GM23338 (cell line): ENCODE measurements around the gene RAPGEF5. TPM values are rescaled to one million over a fixed set of nuclear protein-coding genes. Genes with fewer than 3 reads are reported as not detected.

Experiments used
- ATAC-seq: fragments of 200-7000 bp; cut with Tn5 transposase; 3 replicates; pipeline ENCODE4 v1.9.1; 2020
- DNase-seq: peaks from one replicate; pipeline ENCODE4 v3.0.0-alpha.2; 2015; ENCODE audit warnings: low spot score
- H2AFZ ChIP-seq: fragments of 200-600 bp; sonication (generic); 2 replicates; pipeline ENCODE4 v1.8.0; 2016; ENCODE audit warnings: antibody characterized with exemption, mild to moderate bottlenecking, moderate library complexity
- H3F3A ChIP-seq: fragments of 200-600 bp; sonication (generic); replicated peaks from 2 replicates; pipeline ENCODE4 v1.8.0; 2017; ENCODE audit warnings: antibody characterized with exemption, mixed run types, low read depth
- H3K27ac ChIP-seq: fragments of 200-600 bp; sonication (generic); 2 replicates; pipeline ENCODE4 v1.6.1; 2016; ENCODE audit warnings: low read depth
- H3K27me3 ChIP-seq: fragments of 200-600 bp; sonication (generic); 2 replicates; pipeline ENCODE4 v1.8.0; 2016; ENCODE audit warnings: mild to moderate bottlenecking, mixed run types, moderate library complexity; ENCODE audit not compliant: insufficient read depth
- H3K36me3 ChIP-seq: fragments of 200-600 bp; sonication (generic); 2 replicates; pipeline ENCODE4 v1.8.0; 2016; ENCODE audit warnings: mild to moderate bottlenecking; ENCODE audit not compliant: insufficient read depth
- H3K4me1 ChIP-seq: fragments of 200-600 bp; sonication (generic); 2 replicates; pipeline ENCODE4 v1.8.0; 2016; ENCODE audit warnings: mild to moderate bottlenecking, moderate library complexity; ENCODE audit not compliant: insufficient read depth
- H3K4me2 ChIP-seq: fragments of 200-600 bp; sonication (generic); 2 replicates; pipeline ENCODE4 v1.7.1; 2017; ENCODE audit warnings: mixed run types
- H3K4me3 ChIP-seq: fragments of 200-600 bp; sonication (generic); 2 replicates; pipeline ENCODE4 v1.6.1; 2016; ENCODE audit warnings: mixed run types
- H3K79me2 ChIP-seq: fragments of 200-600 bp; sonication (generic); replicated peaks from 2 replicates; pipeline ENCODE4 v1.8.0; 2017; ENCODE audit warnings: mild to moderate bottlenecking; ENCODE audit not compliant: insufficient read depth
- H3K9me2 ChIP-seq: fragments of 200-600 bp; sonication (generic); 2 replicates; pipeline ENCODE4 v1.8.0; 2017; ENCODE audit not compliant: insufficient read depth
- H4K20me1 ChIP-seq: fragments of 200-600 bp; sonication (generic); replicated peaks from 2 replicates; pipeline ENCODE4 v1.8.0; 2017; ENCODE audit warnings: mild to moderate bottlenecking; ENCODE audit not compliant: insufficient read depth
- H3K27ac Mint-ChIP-seq: 2 replicates; pipeline ENCODE4 v1.8.0; 2020; ENCODE audit warnings: inconsistent platforms, mild to moderate bottlenecking, moderate library complexity, mixed read lengths
- H3K27me3 Mint-ChIP-seq: 3 replicates; pipeline ENCODE4 v1.8.0; 2022; ENCODE audit warnings: low read depth, mild to moderate bottlenecking, moderate library complexity, mixed read lengths, inconsistent platforms; ENCODE audit not compliant: insufficient read depth, poor library complexity
- H3K36me3 Mint-ChIP-seq: 3 replicates; pipeline ENCODE4 v1.8.0; 2021; ENCODE audit warnings: low read depth, mild to moderate bottlenecking, inconsistent platforms, moderate library complexity, mixed read lengths
- H3K4me1 Mint-ChIP-seq: 3 replicates; pipeline ENCODE4 v1.8.0; 2020; ENCODE audit warnings: mild to moderate bottlenecking, inconsistent platforms, mixed read lengths
- H3K4me3 Mint-ChIP-seq: 3 replicates; pipeline ENCODE4 v1.8.0; 2021; ENCODE audit warnings: moderate library complexity, mild to moderate bottlenecking, inconsistent platforms, mixed read lengths
- H3K9me3 Mint-ChIP-seq: 3 replicates; pipeline ENCODE4 v1.8.0; 2020; ENCODE audit warnings: moderate library complexity, mild to moderate bottlenecking, inconsistent platforms, mixed read lengths
- EZH2 ChIP-seq: fragments of 200-600 bp; sonication (generic); IDR thresholded peaks from one replicate; pipeline ENCODE4 v1.8.0; 2017; ENCODE audit warnings: antibody characterized with exemption, mild to moderate bottlenecking, low read depth; ENCODE audit not compliant: unreplicated experiment
- JUNB ChIP-seq: IDR thresholded peaks from one replicate; pipeline ENCODE4 v1.6.1; 2016; ENCODE audit warnings: antibody characterized with exemption; ENCODE audit not compliant: unreplicated experiment
- POLR2AphosphoS5 ChIP-seq: IDR thresholded peaks from 2 replicates; pipeline ENCODE4 v1.6.1; 2016; ENCODE audit warnings: antibody characterized with exemption, low read depth
- STAT1 ChIP-seq: IDR thresholded peaks from one replicate; pipeline ENCODE4 v1.6.1; 2016; ENCODE audit warnings: antibody characterized with exemption; ENCODE audit not compliant: unreplicated experiment
- ZNF331 ChIP-seq: fragments of 250-450 bp; sonication (Bioruptor Pico); IDR thresholded peaks from 2 replicates; pipeline ENCODE4 v1.5.0; 2020; ENCODE audit warnings: low read depth, mild to moderate bottlenecking, moderate library complexity
- ZNF462 ChIP-seq: fragments of 250-450 bp; sonication (Bioruptor Pico); IDR thresholded peaks from 2 replicates; pipeline ENCODE4 v1.5.0; 2020; ENCODE audit warnings: mild to moderate bottlenecking, moderate library complexity
- polyA plus RNA-seq: library from polyadenylated mRNA; unstranded; fragments of >200 nt; fragmentation: Nextera tagmentation; extraction: Ambion mirVana; gene quantifications from 2 replicates; pipeline ENCODE4 v1.2.1, GENCODE V29; 2016
- total RNA-seq: library from RNA; depleted of rRNA; stranded (reverse); fragments of >200 nt; shearing (Covaris generic); gene quantifications from 2 replicates; pipeline ENCODE4 v1.2.3, GENCODE V29; 2014

Gene RAPGEF5
- total and polyA plus RNA-seq, 2 experiments from 2014 or later: 6.3 to 13.1 TPM

DNA sequence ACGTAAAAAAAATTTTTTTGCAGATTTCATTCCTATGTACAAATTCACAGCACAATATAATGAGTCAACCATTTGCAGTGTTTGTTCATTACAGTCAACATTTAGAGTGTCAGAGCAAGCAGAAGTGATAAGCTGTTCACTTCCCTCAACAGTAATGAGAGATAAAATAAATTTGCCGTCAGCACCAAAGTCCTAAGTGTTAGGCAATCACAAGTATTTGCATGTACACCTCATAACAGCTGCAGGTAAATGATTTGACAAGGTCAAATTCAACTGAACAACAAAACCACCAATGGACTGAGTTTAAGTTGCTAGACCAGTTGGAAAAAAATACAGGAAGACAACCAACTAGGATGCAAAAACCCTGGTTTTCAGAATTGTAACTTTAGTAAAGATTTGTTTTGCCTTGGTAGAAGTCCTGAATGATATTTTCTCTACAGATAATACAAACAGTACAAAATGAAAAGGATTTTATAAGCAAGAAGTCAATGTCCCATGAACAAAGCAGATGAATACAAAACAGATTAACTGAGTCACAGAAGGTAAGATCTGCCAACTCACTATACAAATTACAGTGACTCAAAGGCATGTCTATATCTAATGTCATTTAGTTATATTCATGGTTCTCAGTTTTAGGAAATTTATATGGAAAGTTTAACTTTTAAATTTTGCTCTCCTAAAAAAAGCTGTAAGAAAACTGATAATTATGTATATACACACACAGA is 10.4 kb downstream of the RAPGEF5 start:
- peaks cover 14% of the 10 kb centered on the region; the same call in 2 of the 3 replicates for H3K36me3 Mint-ChIP-seq
- TF ChIP-seq POLR2AphosphoS5: no peak
- TF ChIP-seq ZNF462 (CRISPR knock-in tag): no peak
- TF ChIP-seq JUNB: no peak
- TF ChIP-seq EZH2: no peak
- TF ChIP-seq ZNF331 (CRISPR knock-in tag): no peak
- TF ChIP-seq STAT1: no peak
- Histone ChIP-seq H3K9me2 (peaks cover 28% of the 10 kb centered on the region; the same call in 1 of the 2 replicates), H4K20me1 (no peaks in the 10 kb centered on the region; the same call in 1 of the 2 replicates), H3K27me3 (no peaks in the 10 kb centered on the region), H3K27ac (no peak overlapping the region), H3K36me3 (no peaks in the 10 kb centered on the region), H3K4me2 (no peak overlapping the region), H2AFZ (no peak overlapping the region), H3K4me1 (peaks cover 39% of the 10 kb centered on the region), H3K4me3 (no peak overlapping the region), H3F3A (no peaks in the 10 kb centered on the region), H3K79me2 (peaks cover 71% of the 10 kb centered on the region)
- peaks cover 9% of the 10 kb centered on the region; the same call in 2 of the 3 replicates for H3K9me3 Mint-ChIP-seq
- peaks cover 37% of the 10 kb centered on the region for H3K4me1 Mint-ChIP-seq
- peaks cover 2% of the 10 kb centered on the region for H3K27me3 Mint-ChIP-seq
- no peak overlapping the region for H3K4me3 Mint-ChIP-seq
- no peak overlapping the region for H3K27ac Mint-ChIP-seq
- ATAC-seq (no peak), DNase-seq (no peak)
